Heart right ventricle (tissue), 16 donors: ENCODE results near the gene GAS6. TPM values are rescaled to one million over a fixed set of nuclear protein-coding genes. Genes with fewer than 3 reads are reported as not detected.
A peak's percentile ranks its signal among the peaks of the same experiment; 100 is the strongest.

Experiments
- ATAC-seq, 8 donors: fragments of 200-7000 bp; cut with Tn5 transposase; one replicate each; pipeline ENCODE4 v1.9.1; 2020; ENCODE audit warnings: mild to moderate bottlenecking in 8 of 8, moderate library complexity in 8 of 8, moderate number of reproducible peaks in 1 of 8
- DNase-seq, 2 donors: peaks; one replicate each; pipeline ENCODE4 v3.0.0-alpha.2; 2020
- H3K27ac ChIP-seq, 10 donors: fragments of 200-600 bp; sonication (generic) in 2 of 10; one replicate each; pipeline versions ENCODE4 v1.5.0 to v1.8.0; 2020 to 2022; ENCODE audit warnings: mild to moderate bottlenecking in 3 of 10
- H3K27me3 ChIP-seq, 7 donors: fragments of 200-600 bp; one replicate each; pipeline ENCODE4 v1.8.0; 2021 to 2022; ENCODE audit warnings: mild to moderate bottlenecking in 2 of 7
- H3K36me3 ChIP-seq, 9 donors: fragments of 200-600 bp; sonication (generic) in 1 of 9; one replicate each; pipeline versions ENCODE4 v1.5.0 to v1.8.0; 2020 to 2022; ENCODE audit warnings: mild to moderate bottlenecking in 2 of 9
- H3K4me1 ChIP-seq, 9 donors: fragments of 200-600 bp; sonication (generic) in 1 of 9; one replicate each; pipeline versions ENCODE4 v1.5.0 to v1.8.0; 2020 to 2022; ENCODE audit warnings: mild to moderate bottlenecking in 4 of 9
- H3K4me3 ChIP-seq, 10 donors: fragments of 200-600 bp; sonication (generic) in 2 of 10; one replicate each; pipeline versions ENCODE4 v1.5.0 to v1.8.0; 2020 to 2022; ENCODE audit warnings: mild to moderate bottlenecking in 7 of 10, moderate library complexity in 2 of 10
- H3K9me3 ChIP-seq, 11 donors: fragments of 200-600 bp in 10 of 11; sonication (generic) in 2 of 11; one replicate each; pipeline versions ENCODE4 v1.5.0 to v1.8.0; 2013 to 2022; ENCODE audit warnings: mild to moderate bottlenecking in 2 of 11, control low read depth in 1 of 11, moderate library complexity in 1 of 11
- WGBS, 2 donors: extraction: QIAGEN DNeasy Blood & Tissue Kit; methylation state at CpG; one replicate each; pipeline ENCODE4 v1.1.7; 2013; ENCODE audit warnings: inconsistent platforms in 1 of 2; 5-methylcytosine and 5-hydroxymethylcytosine counted together
- intact Hi-C, 10 donors: fragments of 100-400 bp; cut with DNase I; formaldehyde crosslinking; loops; one replicate each; pipeline versions ENCODE4 v1.11.1 to v1.14.2; 2022
- polyA plus RNA-seq, 2 donors: library from polyadenylated mRNA; stranded (reverse); fragments of 200-250 nt; gene quantifications; one replicate each; pipeline ENCODE4 v1.2.3, GENCODE V29; 2013
- total RNA-seq, 10 donors: library from RNA; stranded (reverse); fragmentation: NEBNext Ultra II Directional in 3 of 10; extraction: Animal tissue kit (Norgen Biotek cat#: 25700) in 3 of 10; gene quantifications; one replicate each; pipeline versions ENCODE4 v1.2.1 to v1.2.4, GENCODE V29; 2021 to 2023
- TF ChIP-seq, protein P1 (sequence below), 9 donors: fragments of 200-600 bp; sonication (generic) in 2 of 9; IDR thresholded peaks; one replicate each; pipeline versions ENCODE4 v1.5.0 to v1.8.0; 2021 to 2022; ENCODE audit warnings: antibody characterized with exemption in 9 of 9, mild to moderate bottlenecking in 5 of 9, moderate library complexity in 1 of 9
- donor health status: Arrhythmogenic right ventricular cardiomyopathy.
- donor health status: ischemic (EF 13 %, LVEDD 7.1; RV severe dilation, severe dysfunction).
- donor health status: healthy with polysubstance abuse.
- donor health status: DM: no; HTN: yes; CAD: no.
- donor health status: DM: no; HTN: no; CAD: no.
- donor health status: ischemic (EF 25% LVEDD 6.9; RV normal size, moderate dysfunction).
- donor health status: ischemic (EF 25% LVEDD 5.7; RV mildly dilated, moderate dysfunction).
- donor health status: healthy.
- donor health status: DM: yes; HTN: yes; CAD: no.
- donor health status: Ischemic cardiomyopathy.
- donor health status: ischemic (EF 35%, LVEDD 5.7; RV mildly dilated, moderate dysfunction).
- donor health status: nonischemic (EF 11% LVEDD 7.7; RV severe dilation, severe dysfunction).
- donor health status: DM: yes; HTN: yes; CAD: no.
- donor health status: PGD.
- donor health status: ischemic (EF 29% LVEDD 5.4; RV normal size, mild dysfunction).
- donor health status: nonischemic (EF 23%, LVEDD 6.1; RV moderate dilation, normal function).

Gene GAS6
- total and polyA plus RNA-seq, 12 donors: 113 to 280 (median 174) TPM

- intact Hi-C loops: loop anchor here (2.0 to 5.0 kb wide), 7 partner anchors 17 to 407 kb away; partner anchors contain the start of gene GAS6 (in 4 of the 10)
- Histone ChIP-seq H3K36me3 (peaks cover 0 to 36% (median 21%) of the 10 kb centered on the region in 9 donors), H3K27me3 (no peaks in the 10 kb centered on the region), H3K4me1 (peaks cover 52 to 73% (median 59%) of the 10 kb centered on the region in 9 donors), H3K4me3 (peak overlapping the region in 6 of 10 donors; percentile 3 to 22 (median 16)), H3K9me3 (no peaks in the 10 kb centered on the region), H3K27ac (peak overlapping the region; percentile 47 to 89 (median 78))
- TF ChIP-seq, protein P1, sequence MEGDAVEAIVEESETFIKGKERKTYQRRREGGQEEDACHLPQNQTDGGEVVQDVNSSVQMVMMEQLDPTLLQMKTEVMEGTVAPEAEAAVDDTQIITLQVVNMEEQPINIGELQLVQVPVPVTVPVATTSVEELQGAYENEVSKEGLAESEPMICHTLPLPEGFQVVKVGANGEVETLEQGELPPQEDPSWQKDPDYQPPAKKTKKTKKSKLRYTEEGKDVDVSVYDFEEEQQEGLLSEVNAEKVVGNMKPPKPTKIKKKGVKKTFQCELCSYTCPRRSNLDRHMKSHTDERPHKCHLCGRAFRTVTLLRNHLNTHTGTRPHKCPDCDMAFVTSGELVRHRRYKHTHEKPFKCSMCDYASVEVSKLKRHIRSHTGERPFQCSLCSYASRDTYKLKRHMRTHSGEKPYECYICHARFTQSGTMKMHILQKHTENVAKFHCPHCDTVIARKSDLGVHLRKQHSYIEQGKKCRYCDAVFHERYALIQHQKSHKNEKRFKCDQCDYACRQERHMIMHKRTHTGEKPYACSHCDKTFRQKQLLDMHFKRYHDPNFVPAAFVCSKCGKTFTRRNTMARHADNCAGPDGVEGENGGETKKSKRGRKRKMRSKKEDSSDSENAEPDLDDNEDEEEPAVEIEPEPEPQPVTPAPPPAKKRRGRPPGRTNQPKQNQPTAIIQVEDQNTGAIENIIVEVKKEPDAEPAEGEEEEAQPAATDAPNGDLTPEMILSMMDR (IDR thresholded peaks at IDR 0.05): no peak
- DNase-seq (no peak), ATAC-seq (no peak)
- 79 to 83% methylated on average over 52 of the region's 52 CpGs for WGBS, 2 donors
Measured at GRCh38 chr13:113819731-113820715, 43.9 kb downstream of the GAS6 start.

- ATAC-seq: no peak
- Histone ChIP-seq H3K9me3 (no peaks in the 10 kb centered on the region), H3K4me3 (no peak overlapping the region), H3K27me3 (no peaks in the 10 kb centered on the region), H3K27ac (peak overlapping the region in 4 of 10 donors; percentile 0 to 89 (median 82)), H3K4me1 (peaks cover 52 to 76% (median 59%) of the 10 kb centered on the region in 9 donors), H3K36me3 (peaks cover 0 to 32% (median 21%) of the 10 kb centered on the region in 9 donors)
- TF ChIP-seq, protein P1 (IDR thresholded peaks at IDR 0.05): no peak
- DNase-seq: no peak
- intact Hi-C loops: loop anchor here in 9 of 10 donors (5.0 kb wide), 5 partner anchors 43 to 408 kb away; partner anchors contain the start of gene GAS6 (in 1 of the 9)
- WGBS, 2 donors: 84 to 85% methylated on average over 13 of the region's 13 CpGs
Measured at GRCh38 chr13:113819341-113819730, 44.5 kb downstream of the GAS6 start.

- Histone ChIP-seq H3K9me3 (no peaks in the 10 kb centered on the region), H3K36me3 (peaks cover 0 to 30% (median 20%) of the 10 kb centered on the region in 9 donors), H3K4me3 (peak overlapping the region in 1 of 10 donors; percentile 31), H3K27ac (peak overlapping the region in 5 of 10 donors; percentile 0 to 82 (median 78)), H3K4me1 (peaks cover 53 to 81% (median 60%) of the 10 kb centered on the region in 9 donors), H3K27me3 (no peaks in the 10 kb centered on the region)
- TF ChIP-seq, protein P1 (IDR thresholded peaks at IDR 0.05): no peak
- no peak for ATAC-seq
- 91 to 93% methylated on average over 26 of the region's 26 CpGs for WGBS, 2 donors
- intact Hi-C loops: loop anchor here in 9 of 10 donors (5.0 kb wide), 5 partner anchors 44 to 409 kb away; partner anchors contain the start of gene GAS6 (in 1 of the 9)
- no peak for DNase-seq
Measured at GRCh38 chr13:113818700-113819295, 45.1 kb downstream of the GAS6 start.
